MV-4-11 (cell line): ENCODE results near the gene PCDHB10.
"Not testable (repeated sequence)": the region's sequence is repeated elsewhere in the genome, so short reads cannot be mapped to it uniquely, and the experiment has no call there.

Source experiments
- DNase-seq: peaks from one replicate; lab custom pipeline; 2025; lab: John Stamatoyannopoulos, UW

PCDHB10 gene

GRCh38 chr5:141188682-141189081 lies 3.5 kb upstream of the PCDHB10 start:
- not testable (repeated sequence) for DNase-seq

- not testable (repeated sequence) for DNase-seq
Observed at GRCh38 chr5:141189131-141189530, 3.0 kb upstream of the PCDHB10 start.

DNA sequence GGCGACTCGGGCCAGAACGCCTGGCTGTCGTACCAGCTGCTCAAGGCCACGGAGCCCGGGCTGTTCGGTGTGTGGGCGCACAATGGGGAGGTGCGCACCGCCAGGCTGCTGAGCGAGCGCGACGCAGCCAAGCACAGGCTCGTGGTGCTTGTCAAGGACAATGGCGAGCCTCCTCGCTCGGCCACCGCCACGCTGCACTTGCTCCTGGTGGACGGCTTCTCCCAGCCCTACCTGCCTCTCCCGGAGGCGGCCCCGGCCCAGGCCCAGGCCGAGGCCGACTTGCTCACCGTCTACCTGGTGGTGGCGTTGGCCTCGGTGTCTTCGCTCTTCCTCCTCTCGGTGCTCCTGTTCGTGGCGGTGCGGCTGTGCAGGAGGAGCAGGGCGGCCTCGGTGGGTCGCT lies 2.2 kb downstream of the PCDHB10 start:
- not testable (repeated sequence) for DNase-seq

- no peak for DNase-seq
Observed at GRCh38 chr5:141196363-141196762, 4.2 kb downstream of the PCDHB10 start.

DNA sequence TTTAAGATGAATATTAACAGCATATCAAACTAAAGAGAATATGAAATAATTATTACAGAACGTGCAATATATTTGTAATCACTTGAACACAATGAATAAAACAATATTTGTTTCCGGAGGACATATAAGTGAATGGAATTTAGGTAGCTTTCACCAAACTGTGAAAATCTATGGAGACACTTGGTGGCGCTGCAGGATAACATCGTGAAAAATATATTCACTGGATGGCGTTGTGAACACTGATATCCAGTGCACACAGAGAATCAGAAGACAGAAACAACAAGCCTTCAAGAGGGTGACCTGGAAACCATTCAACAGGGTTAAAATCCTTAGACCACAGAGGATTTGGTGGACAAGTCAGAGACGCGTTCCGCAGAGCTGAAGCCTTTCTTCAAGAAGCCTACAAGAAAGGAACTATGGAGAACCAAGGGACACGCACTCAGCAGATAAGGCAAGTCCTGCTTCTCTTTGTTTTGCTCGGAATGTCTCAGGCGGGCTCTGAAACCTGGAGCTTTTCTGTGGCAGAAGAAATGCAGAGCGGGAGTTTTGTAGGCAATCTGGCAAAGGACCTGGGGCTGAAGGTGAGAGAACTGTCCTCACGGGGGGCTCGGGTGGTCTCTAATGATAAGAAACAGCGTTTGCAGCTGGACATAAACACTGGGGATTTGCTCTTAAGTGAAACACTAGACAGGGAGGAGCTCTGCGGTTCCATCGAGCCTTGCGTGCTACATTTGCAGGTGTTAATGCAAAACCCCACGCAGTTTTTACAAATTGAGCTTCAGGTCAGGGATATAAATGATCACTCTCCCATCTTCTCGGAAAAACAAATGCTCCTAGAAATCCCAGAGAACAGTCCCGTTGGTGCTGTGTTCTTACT lies 7.4 kb downstream of the PCDHB10 start, which contains the start of gene PCDHB11:
TSS of gene PCDHB11 (plus strand) at position 269 of the 877 bp plus-strand sequence. CDS start at position 417, 148 bp downstream.
- DNase-seq = peak; percentile 18

GRCh38 chr5:141201126-141201525 lies 9.0 kb downstream of the PCDHB10 start:
- not testable (repeated sequence) for DNase-seq

DNA sequence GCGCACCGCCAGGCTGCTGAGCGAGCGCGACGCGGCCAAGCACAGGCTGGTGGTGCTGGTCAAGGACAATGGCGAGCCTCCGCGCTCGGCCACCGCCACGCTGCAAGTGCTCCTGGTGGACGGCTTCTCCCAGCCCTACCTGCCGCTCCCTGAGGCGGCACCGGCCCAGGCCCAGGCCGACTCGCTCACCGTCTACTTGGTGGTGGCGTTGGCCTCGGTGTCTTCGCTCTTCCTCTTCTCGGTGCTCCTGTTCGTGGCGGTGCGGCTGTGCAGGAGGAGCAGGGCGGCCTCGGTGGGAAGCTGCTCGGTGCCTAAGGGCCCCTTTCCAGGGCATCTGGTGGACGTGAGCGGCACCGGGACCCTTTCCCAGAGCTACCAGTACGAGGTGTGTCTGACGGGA lies 9.5 kb downstream of the PCDHB10 start:
- not testable (repeated sequence) for DNase-seq

DNA sequence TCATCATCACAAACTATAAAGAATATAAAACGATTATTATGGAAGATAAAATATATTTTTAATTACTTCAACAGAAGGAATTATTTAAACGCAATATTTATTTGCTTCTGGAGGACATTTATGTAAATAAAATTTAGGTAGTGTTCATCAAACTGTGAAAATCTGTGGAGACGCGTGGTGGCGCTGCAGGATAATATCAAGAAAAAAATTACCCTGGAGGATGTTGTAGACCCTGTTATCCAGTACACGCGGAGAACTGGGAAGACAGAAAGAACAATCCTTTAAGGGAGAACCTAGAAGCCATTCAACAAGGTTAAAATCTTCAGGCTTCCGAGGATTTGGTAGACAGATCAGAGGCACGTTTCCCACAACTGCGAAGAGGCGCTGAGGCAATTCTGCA lies 16.3 kb downstream of the PCDHB10 start, which contains the start of gene PCDHB12:
TSS of gene PCDHB12 (plus strand) at position 242 of the 400 bp plus-strand sequence. CDS start 189 bp downstream, outside the sequence.
- DNase-seq = no peak

- DNase-seq = not testable (repeated sequence)
Observed at GRCh38 chr5:141210281-141210680, 18.1 kb downstream of the PCDHB10 start.

- not testable (repeated sequence) for DNase-seq
Observed at GRCh38 chr5:141210849-141211248, 18.7 kb downstream of the PCDHB10 start.

DNA sequence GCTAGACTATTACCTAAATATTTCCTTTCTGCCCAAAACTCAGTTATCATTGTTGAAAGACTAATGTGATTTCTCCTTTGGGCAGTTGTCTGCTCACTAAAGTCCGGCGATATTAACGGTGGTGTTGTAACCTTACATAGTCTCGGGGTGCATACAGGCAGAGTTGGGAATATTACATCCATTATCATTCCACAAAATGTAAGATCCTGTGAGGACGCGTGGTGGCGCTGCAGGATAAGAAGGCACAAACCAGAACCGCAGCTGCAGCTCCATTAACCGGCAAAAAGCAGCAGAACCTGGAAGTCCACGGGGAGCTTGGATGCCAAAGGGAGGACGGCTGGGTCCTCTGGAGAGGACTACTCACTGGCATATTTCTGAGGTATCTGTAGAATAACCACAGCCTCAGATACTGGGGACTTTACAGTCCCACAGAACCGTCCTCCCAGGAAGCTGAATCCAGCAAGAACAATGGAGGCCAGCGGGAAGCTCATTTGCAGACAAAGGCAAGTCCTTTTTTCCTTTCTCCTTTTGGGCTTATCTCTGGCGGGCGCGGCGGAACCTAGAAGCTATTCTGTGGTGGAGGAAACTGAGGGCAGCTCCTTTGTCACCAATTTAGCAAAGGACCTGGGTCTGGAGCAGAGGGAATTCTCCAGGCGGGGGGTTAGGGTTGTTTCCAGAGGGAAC lies 21.6 kb downstream of the PCDHB10 start, which contains the start of gene PCDHB13:
TSS of gene PCDHB13 (plus strand) at position 264 of the 684 bp plus-strand sequence. CDS start at position 469, 205 bp downstream.
- peak; percentile 0 for DNase-seq

DNA sequence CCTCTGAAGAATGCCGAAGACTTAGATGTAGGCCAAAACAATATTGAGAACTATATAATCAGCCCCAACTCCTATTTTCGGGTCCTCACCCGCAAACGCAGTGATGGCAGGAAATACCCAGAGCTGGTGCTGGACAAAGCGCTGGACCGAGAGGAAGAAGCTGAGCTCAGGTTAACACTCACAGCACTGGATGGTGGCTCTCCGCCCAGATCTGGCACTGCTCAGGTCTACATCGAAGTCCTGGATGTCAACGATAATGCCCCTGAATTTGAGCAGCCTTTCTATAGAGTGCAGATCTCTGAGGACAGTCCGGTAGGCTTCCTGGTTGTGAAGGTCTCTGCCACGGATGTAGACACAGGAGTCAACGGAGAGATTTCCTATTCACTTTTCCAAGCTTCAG lies 22.4 kb downstream of the PCDHB10 start:
- not testable (repeated sequence) for DNase-seq

DNA sequence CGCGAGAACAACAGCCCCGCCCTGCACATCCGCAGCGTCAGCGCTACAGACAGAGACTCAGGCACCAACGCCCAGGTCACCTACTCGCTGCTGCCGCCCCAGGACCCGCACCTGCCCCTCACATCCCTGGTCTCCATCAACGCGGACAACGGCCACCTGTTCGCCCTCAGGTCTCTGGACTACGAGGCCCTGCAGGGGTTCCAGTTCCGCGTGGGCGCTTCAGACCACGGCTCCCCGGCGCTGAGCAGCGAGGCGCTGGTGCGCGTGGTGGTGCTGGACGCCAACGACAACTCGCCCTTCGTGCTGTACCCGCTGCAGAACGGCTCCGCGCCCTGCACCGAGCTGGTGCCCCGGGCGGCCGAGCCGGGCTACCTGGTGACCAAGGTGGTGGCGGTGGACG lies 23.4 kb downstream of the PCDHB10 start:
- not testable (repeated sequence) for DNase-seq

DNA sequence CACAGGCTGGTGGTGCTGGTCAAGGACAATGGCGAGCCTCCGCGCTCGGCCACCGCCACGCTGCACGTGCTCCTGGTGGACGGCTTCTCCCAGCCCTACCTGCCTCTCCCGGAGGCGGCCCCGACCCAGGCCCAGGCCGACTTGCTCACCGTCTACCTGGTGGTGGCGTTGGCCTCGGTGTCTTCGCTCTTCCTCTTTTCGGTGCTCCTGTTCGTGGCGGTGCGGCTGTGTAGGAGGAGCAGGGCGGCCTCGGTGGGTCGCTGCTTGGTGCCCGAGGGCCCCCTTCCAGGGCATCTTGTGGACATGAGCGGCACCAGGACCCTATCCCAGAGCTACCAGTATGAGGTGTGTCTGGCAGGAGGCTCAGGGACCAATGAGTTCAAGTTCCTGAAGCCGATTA lies 23.9 kb downstream of the PCDHB10 start:
- DNase-seq = not testable (repeated sequence)

- DNase-seq = peak; percentile 46
Observed at GRCh38 chr5:141223112-141223783, 31.1 kb downstream of the PCDHB10 start, which contains the start of gene PCDHB14. PCDHB14 (plus strand) TSS chr5:141223343; CDS start chr5:141223506, 163 bp downstream.

DNA sequence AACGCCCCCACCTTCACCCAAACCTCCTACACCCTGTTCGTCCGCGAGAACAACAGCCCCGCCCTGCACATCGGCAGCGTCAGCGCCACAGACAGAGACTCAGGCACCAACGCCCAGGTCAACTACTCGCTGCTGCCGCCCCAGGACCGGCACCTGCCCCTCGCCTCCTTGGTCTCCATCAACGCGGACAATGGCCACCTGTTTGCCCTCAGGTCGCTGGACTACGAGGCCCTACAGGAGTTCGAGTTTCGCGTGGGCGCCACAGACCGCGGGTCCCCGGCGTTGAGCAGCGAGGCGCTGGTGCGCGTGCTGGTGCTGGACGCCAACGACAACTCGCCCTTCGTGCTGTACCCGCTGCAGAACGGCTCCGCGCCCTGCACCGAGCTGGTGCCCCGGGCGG lies 32.7 kb downstream of the PCDHB10 start:
- not testable (repeated sequence) for DNase-seq

GRCh38 chr5:141225421-141225820 lies 33.3 kb downstream of the PCDHB10 start:
- DNase-seq = not testable (repeated sequence)

DNA sequence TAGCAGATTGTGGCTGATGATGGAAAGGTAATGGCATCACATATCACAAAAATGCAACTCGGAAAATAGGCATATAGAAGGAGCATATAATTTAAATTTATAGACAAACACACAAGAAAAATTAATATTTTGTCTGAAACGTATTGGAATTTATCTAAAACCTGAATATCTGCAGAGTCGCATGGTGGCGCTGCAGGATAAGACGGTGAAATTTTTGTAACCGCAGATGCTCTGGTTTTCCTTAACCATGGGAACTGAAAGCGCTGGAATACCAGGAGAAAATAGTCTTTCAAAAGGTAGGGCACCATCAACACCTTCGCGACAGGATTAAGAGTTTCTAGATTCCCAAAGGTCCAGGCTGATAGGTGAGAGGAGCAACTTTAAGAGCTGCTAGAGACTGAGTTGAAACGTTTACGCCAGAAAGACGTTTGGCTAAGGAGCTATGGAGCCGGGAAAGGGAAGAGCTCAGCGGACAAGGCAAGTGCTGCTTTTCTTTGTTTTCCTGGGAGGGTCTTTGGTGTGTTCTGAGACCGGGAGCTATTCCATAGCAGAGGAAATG lies 42.0 kb downstream of the PCDHB10 start:
- DNase-seq = no peak

DNA sequence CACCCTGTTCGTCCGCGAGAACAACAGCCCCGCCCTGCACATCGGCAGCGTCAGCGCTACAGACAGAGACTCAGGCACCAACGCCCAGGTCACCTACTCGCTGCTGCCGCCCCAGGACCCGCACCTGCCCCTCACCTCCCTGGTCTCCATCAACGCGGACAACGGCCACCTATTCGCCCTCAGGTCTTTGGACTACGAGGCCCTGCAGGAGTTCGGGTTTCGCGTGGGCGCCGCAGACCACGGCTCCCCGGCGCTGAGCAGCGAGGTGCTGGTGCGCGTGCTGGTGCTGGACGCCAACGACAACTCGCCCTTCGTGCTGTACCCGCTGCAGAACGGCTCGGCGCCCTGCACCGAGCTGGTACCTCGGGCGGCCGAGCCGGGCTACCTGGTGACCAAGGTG lies 43.8 kb downstream of the PCDHB10 start:
- DNase-seq = not testable (repeated sequence)

DNA sequence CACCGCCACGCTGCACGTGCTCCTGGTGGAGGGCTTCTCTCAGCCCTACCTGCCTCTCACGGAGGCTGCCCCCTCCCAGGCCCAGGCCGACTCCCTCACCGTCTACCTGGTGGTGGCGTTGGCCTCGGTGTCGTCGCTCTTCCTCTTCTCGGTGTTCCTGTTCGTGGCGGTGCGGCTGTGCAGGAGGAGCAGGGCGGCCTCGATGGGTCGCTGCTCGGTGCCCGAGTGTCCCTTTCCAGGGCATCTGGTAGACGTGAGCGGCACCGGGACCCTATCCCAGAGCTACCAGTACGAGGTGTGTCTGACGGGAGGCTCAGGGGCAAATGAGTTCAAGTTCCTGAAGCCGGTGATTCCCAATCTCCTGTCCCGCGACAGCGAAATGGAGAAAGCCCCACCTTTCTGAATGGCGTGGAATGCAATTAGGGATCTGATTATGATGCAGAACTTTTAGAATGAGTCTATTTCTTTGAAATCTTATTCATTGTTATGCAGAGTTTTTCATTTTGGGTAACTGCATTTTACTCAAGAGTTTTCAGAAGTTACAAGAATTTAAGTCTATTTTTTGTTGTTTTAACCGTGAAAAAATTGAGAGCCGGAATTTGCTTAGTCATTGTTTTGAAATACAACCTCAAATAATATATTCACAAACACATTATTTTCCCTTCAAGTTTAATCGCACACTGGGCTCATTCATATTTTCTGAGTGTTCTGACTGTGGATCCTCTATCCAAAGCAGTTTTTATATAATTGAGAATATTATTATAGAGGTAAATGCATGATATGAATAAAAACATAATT lies 44.6 kb downstream of the PCDHB10 start:
- DNase-seq = no peak

GRCh38 chr5:141241496-141241895 lies 49.3 kb downstream of the PCDHB10 start:
- no peak for DNase-seq
